Suppressor macrophage treated with lipopolysaccharide for 1 hour (primary cell): ENCODE results near the gene SLC7A6OS.

Experiments used
- DNase-seq, 3 donors: peaks; one replicate each; pipeline ENCODE4 v3.0.0-alpha.2; 2020 to 2022

The SLC7A6OS gene

DNA sequence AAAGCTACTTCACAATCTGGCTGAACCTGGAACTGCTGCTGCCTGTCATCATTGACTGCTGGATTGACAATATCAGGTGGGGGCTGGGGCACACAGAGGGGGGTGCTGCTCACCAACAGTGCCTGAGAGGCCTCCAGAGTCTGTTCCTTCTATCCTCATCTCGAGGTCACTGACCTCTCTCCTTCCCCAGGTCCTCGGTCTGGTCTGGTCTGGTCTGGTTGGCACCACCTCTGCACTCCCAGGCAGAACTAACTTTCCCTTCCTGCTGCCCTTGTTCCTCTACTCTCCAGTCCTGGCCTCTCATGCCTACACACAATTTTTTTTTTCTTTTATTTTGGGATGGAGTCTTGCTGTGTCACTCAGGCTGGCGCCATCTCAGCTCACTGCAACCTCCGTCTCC, 61.4 kb downstream of the SLC7A6OS start:
- no peak for DNase-seq
